ENCODE measurements around the gene LAMA2.

Gene LAMA2

GRCh38 chr6:129188795-129189194 lies 305.9 kb downstream of the LAMA2 start:
- no peak for DNase-seq

- DNase-seq: no peak
Measured at GRCh38 chr6:129189266-129189665, 306.3 kb downstream of the LAMA2 start.

- DNase-seq: no peak
Measured at GRCh38 chr6:129191235-129191634, 308.3 kb downstream of the LAMA2 start.

GRCh38 chr6:129192458-129192989 lies 309.6 kb downstream of the LAMA2 start:
- DNase-seq: no peak

- no peak for DNase-seq
Measured at GRCh38 chr6:129194306-129194941, 311.5 kb downstream of the LAMA2 start.

GRCh38 chr6:129195161-129195560 lies 312.2 kb downstream of the LAMA2 start:
- no peak for DNase-seq

GRCh38 chr6:129195643-129196042 lies 312.7 kb downstream of the LAMA2 start:
- no peak for DNase-seq

GRCh38 chr6:129197154-129197553 lies 314.2 kb downstream of the LAMA2 start:
- no peak for DNase-seq

GRCh38 chr6:129200151-129200550 lies 317.2 kb downstream of the LAMA2 start:
- no peak for DNase-seq

- DNase-seq: no peak
Measured at GRCh38 chr6:129203190-129203900, 320.4 kb downstream of the LAMA2 start.

GRCh38 chr6:129206821-129207220 lies 323.9 kb downstream of the LAMA2 start:
- no peak for DNase-seq

- DNase-seq: no peak
Measured at GRCh38 chr6:129207832-129208231, 324.9 kb downstream of the LAMA2 start.

- DNase-seq: no peak
Measured at GRCh38 chr6:129208415-129209034, 325.6 kb downstream of the LAMA2 start.

GRCh38 chr6:129209355-129209754 lies 326.4 kb downstream of the LAMA2 start:
- DNase-seq: no peak

GRCh38 chr6:129210684-129211083 lies 327.7 kb downstream of the LAMA2 start:
- DNase-seq: no peak

GRCh38 chr6:129211626-129212025 lies 328.7 kb downstream of the LAMA2 start:
- no peak for DNase-seq

- DNase-seq: no peak
Measured at GRCh38 chr6:129212081-129212480, 329.1 kb downstream of the LAMA2 start.

GRCh38 chr6:129215246-129215645 lies 332.3 kb downstream of the LAMA2 start:
- DNase-seq: no peak

- no peak for DNase-seq
Measured at GRCh38 chr6:129215916-129216520, 333.1 kb downstream of the LAMA2 start.

GRCh38 chr6:129217701-129218100 lies 334.8 kb downstream of the LAMA2 start:
- DNase-seq: no peak

- no peak for DNase-seq
Measured at GRCh38 chr6:129233458-129234134, 350.7 kb downstream of the LAMA2 start.

GRCh38 chr6:129235167-129236000 lies 352.4 kb downstream of the LAMA2 start:
- DNase-seq: no peak
